Smooth muscle cell of the brain vasculature (primary cell): ENCODE measurements around the gene GCNT2.
A peak's percentile ranks its signal among the peaks of the same experiment; 100 is the strongest.
"Not testable (repeated sequence)": the region's sequence is repeated elsewhere in the genome, so short reads cannot be mapped to it uniquely, and the experiment has no call there.

Source experiments
- DNase-seq: peaks from one replicate; pipeline ENCODE4 v3.0.0-alpha.2; 2012; ENCODE audit warnings: low read depth, low spot score

Gene GCNT2

GRCh38 chr6:10521104-10521808 lies at the start of gene GCNT2:
TSS of gene GCNT2 (plus strand) at chr6:10521351. CDS start at chr6:10528912, 7,561 bp downstream.
- peak; percentile 33 for DNase-seq

- DNase-seq, result no peak
These were observed 48.5 kb upstream of the GCNT2 start for GRCh38 chr6:10472634-10473033.

- DNase-seq, result no peak
These were observed 42.7 kb upstream of the GCNT2 start for GRCh38 chr6:10478187-10479040.

DNA sequence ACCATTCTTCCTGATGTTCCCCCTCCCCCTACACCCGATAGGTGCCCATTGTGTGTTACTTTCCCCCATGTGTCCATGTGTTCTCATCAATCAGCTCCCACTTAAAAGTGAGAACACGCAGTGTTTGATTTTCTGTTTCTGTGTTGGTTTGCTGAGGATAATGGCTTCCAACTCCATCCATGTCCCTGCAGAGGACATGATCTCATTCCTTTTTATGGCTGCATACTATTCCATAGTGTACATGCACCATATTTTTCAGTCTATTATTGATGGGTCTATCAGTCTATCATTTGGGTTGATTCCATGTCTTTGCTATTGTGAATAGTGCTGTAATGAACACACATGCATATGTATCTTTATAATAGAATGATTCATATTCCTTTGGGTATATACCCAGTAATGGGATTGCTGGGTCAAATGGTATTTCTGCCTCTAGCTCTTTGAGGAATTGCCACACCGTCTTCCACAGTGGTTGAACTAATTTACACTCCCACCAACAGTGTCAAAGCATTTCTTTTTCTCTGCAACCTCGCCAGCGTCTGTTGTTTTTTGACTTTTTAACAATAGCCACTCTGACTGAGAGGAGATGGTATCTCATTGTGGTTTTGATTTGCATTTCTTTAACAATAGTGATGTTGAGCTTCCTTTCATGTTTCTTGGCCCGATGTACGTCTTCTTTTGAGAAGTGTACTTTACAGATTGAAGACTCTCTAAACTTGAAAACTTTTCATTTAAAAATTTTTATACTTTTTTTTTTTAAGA lies 41.0 kb upstream of the GCNT2 start:
- no peak for DNase-seq

DNA sequence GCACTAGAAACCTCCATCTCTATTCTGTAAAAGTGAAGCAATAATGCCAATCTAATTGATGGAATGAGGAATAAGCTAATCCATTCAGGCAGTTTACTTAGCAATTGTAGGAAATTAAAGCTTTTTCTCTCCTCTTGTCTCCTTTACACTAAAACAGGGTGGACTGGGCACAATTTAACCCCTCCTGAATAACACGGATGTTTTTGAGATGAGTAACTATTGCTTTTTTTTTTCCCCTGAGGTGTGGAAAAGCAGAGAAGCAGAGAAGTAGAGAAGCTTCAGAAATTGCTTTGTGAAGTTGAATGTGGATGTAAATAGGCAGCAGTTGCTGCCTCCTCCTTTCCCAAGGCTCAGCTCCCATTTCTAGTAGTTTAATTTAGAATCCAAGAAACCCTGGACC lies 40.0 kb upstream of the GCNT2 start:
- no peak for DNase-seq

DNA sequence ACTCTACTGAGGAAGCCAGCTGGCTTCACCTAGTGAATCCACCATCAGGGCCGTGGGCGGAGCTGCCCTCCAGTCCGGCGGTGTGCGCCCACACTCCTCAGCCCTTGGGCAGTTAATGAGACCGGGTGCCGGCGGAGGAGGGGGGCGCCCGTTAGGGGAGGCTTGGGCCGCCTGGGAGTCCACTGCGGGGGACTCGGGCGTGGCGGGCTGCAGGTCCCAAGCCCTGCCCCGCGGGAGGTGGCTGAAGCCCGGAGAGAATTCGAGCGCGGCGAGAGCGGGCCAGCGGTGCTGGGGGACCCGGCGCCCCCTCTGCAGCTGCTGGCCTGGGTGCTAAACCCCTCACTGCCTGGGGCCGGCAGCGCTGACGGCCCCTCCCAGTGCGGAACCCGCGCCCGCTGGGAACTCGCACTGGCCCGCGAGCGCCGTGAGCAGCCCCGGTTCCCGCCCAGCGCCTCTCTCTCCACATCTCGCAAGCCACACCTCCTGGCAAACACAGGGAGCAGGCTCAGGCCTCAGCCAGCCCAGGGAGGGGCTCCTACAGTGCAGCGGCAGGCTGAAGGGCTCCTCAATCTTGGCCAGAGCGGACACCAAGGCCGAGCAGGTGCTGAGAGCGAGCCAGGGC lies 38.4 kb upstream of the GCNT2 start:
- DNase-seq, result no peak

DNA sequence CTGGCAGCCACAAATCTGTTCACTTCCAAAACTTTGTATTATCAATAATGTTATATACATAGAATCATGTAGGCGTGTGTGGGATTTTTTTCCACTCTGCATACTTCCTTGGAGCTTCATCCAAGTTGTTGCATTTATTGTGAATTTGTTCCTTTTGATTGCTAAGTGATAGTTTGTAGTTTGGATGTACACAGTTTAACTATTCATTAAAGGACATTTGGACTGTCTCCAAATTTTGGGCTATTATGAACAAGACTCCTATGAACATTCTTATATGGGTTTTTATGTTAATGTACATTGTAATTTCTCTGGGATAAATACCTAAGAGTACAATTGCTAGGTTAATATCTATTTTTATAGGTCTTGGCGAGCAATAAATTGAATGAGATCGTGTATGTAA lies 36.2 kb upstream of the GCNT2 start:
- DNase-seq, result no peak

- no peak for DNase-seq
These were observed 35.7 kb upstream of the GCNT2 start for GRCh38 chr6:10485406-10485805.

- no peak for DNase-seq
These were observed 34.9 kb upstream of the GCNT2 start for GRCh38 chr6:10486215-10486614.

DNA sequence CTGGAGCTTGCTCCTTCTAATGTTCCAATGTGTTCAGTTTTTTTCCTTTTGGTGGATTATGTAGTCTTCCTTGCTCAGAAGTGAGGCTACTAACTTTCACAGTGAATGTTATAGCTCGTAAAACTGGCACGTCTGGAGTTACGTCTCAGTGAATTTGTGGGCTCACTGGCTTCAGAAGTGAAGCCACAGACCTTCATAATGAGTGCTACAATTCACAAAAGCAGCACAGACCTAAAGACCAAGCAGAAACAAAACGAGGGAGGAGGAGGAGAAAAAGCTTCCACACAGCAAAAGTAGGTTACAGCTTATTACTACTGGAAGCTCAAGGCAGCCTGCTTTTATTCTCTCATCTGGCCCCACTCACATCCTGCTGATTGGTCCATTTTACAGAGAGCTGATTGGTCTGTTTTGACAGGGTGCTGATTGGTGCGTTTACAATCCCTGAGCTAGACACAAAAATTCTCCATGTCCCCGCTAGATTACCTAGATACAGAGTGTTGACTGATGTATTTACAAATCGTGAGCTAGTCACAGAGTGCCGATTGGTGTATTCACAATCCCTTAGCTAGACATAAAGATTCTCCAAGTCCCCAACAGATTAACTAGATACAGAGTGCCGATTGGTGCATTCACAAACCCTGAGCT lies 34.1 kb upstream of the GCNT2 start:
- DNase-seq, result not testable (repeated sequence)

DNA sequence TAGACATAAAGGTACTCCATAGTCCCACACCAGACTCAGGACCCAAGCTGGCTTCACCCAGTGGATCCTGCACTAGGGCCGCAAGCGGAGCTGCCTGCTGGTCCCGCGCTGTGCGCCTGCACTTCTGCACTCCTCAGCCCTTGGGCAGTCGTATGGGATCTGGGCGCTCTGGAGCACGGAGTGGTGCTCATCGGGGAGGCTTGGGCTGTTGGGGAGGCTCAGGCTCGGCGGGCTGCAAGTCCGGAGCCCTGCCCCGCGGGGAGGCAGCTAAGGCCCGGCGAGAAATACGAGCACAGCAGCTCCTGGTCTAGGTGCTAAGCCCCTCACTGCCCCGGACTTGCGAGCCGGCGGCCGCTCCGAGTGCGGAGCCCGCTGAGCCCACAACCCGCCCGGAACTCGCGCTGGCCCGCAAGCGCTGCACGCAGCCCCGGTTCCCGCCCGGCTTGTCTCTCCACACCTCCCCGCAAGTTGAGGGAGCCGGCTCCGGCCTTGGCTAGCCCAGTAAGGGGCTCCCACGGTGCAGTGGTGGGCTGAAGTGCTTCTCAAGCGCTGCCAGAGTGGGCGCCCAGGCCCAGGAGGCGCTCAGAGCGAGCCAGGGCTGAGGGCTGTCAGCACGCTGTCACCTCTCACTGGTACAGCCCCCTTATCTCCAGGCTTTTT lies 33.4 kb upstream of the GCNT2 start:
- DNase-seq, result no peak

GRCh38 chr6:10491463-10491862 lies 29.7 kb upstream of the GCNT2 start:
- DNase-seq, result no peak

DNA sequence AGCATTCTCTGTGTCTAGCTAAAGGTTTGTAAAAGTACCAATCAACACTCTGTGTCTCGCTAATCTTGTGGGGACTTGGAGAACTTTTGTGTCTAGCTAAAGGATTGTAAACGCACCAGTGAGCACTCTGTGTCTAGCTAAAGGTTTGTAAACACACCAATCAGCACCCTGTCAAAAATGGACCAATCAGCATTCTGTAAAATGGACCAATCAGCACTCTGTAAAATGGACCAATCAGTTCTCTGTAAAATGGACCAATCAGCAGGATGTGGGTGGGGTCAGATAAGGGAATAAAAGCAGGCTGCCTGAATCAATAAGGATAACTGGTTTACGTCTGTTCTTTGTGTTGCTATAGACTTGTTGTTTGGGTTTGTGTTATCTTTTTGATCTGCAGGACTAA lies 29.2 kb upstream of the GCNT2 start:
- not testable (repeated sequence) for DNase-seq

DNA sequence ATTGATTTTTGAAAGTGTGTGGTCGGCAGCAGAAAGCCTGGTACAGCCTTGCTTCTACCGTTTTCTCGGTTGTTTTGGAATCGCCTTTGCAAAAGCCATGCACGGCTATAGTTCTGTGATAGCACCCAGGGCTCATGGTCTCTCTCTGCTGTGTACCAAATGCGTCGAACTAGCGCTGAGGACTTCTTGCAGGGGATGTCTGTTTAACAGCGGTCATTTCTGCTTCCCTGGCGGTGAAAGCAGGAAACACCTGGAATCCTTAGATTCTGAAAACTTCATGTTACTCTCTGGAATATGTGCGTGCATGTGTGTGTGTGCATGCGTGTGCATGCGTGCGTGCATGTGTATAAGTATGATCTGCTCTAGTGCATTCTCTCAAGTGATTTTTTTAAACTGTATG lies 26.1 kb upstream of the GCNT2 start:
- DNase-seq, result no peak

DNA sequence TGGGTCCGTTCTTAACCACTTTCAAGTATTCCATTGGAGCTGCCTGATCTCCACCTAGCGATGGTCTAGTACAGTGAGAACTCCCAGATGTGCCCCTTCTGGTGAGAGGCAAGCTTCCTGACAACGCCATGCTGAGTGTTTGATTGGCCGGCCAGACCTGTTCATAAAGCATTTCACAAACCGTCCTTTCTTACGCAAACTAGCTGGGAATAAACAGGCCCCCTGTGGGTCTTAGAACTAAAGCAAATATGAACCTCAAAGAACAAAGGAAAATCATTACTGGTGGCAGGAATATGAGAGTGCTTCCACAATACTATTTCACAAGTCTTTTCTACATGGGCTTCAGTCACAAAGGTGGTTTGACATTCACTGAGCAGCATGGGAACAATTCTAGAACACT lies 15.6 kb upstream of the GCNT2 start:
- no peak for DNase-seq

GRCh38 chr6:10507298-10507697 lies 13.9 kb upstream of the GCNT2 start:
- DNase-seq, result no peak

DNA sequence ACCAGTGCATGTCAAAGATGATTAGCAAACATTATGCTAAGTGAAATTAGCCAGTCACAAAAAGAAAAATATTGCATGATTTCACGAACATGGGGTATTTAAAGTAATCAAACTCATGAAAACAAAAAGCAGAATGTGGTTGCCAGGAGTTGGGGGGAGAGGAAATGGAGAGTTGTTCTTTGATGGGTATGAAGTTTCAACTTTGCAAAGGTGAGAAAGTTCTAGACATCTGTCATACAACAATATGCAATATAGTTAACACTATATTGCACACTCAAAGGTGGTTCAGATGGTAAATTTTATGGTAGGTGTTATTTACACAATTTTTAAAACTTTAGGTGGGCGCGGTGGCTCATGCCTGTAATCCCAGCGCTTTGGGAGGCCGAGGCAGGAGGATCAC lies 13.4 kb upstream of the GCNT2 start:
- no peak for DNase-seq

GRCh38 chr6:10510592-10511367 lies 10.4 kb upstream of the GCNT2 start:
- no peak for DNase-seq

DNA sequence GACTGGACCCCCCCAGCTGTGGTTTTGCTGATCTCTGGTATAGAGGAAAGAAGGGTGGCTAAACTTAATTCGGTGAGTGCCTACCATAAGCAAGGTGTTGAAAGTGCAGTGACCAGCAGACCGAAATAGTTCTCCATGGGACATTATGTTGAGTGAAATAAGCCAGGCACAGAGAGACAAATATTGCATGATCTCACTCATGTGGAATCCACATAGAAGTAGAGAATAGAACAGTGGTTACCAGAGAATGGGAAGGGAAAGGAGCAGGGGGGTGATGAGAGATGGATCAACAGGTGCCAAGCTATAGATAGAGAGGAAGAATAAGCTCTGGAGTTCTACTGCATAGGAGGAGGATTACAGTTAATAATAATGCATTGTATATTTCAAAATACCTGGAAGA lies 9.7 kb upstream of the GCNT2 start:
- DNase-seq, result no peak

- no peak for DNase-seq
These were observed 7.6 kb upstream of the GCNT2 start for GRCh38 chr6:10513544-10513943.
